Thyroid gland (tissue), 4 donors: ENCODE data around the gene TLR8.

Source experiments
- CTCF ChIP-seq, 6 experiments: fragments of 200-600 bp in 3 of 6; fragments of 450-650 bp in 3 of 6; sonication (generic) in 3 of 6; IDR thresholded peaks; one replicate each; pipeline ENCODE4 v1.5.1; 2016 to 2019; ENCODE audit warnings: antibody characterized with exemption in 6 of 6, mild to moderate bottlenecking in 2 of 6, inconsistent platforms in 1 of 6, moderate library complexity in 1 of 6
- POLR2A ChIP-seq, 2 donors: fragments of 450-650 bp; IDR thresholded peaks; one replicate each; pipeline ENCODE4 v1.6.1; 2017; ENCODE audit warnings: antibody characterized with exemption in 2 of 2, mild to moderate bottlenecking in 2 of 2, moderate library complexity in 1 of 2

DNA sequence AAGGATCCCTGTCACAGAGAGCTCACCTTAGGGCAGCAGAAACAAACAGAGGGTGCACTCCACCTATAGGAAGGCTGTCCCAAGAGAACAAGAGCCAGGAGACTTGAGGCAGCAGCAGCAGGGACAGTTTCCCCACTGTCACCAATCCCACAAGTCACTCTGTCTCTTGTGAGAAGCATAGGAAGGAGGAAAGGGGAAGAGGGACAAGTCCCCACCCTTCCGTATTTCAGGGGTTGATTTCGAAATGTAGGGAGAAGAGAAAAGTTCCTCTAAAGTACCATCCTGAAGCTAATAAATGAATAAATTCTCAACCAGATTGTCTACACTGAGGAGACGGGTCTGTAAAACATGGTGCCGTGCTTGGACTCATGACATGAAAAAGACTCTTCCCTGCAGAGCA, 9.5 kb upstream of the TLR8 start:
- no peak for TF ChIP-seq CTCF (IDR thresholded peaks at IDR 0.05)
- TF ChIP-seq POLR2A (IDR thresholded peaks at IDR 0.05) = no peak
